Measurements from ENCODE around the gene NNT. TPM values are rescaled to one million over a fixed set of nuclear protein-coding genes. Genes with fewer than 3 reads are reported as not detected.

The NNT gene
- total and polyA plus RNA-seq, 2 of the 13 experiments (the other 11 are each of a cell fraction or from before 2014, with no cell fraction given) = 21.1 to 58.0 TPM

DNA sequence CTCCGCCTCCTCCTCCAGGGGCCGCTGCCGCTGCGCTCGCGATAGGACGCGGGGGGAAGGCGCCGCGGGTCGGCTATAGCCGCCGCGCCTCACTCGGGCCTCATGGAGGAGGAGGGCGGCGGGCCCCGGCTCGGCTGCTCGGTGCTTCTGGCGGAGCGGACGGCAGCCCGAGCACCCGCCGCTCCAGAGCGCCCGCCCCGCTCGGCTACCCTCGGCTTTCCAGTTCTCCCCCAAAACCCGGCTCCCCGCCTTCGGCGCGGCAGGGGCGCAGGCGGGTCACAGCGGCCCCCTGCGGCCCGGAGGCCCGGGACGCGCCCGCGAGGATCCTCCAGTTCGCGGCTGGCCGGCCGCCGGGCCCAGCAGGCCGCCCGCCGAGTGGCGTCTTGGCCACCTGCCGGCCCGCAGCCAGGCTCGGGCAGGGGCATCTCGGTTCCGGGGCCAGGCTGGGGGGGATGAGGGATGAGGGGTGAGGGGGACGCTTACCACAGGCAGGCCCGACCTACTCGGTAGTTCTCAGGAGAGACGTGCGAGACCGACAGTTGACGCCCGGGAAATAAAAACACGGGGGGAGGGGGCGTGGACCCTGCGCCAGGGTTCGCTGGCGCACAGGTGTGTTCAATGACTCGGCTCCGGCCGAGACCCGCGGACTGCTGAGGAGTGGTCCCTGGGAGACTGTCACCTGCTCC lies 46.0 kb upstream of the NNT start, which contains the start of gene PAIP1 (continued):
- TF ChIP-seq, protein P1, sequence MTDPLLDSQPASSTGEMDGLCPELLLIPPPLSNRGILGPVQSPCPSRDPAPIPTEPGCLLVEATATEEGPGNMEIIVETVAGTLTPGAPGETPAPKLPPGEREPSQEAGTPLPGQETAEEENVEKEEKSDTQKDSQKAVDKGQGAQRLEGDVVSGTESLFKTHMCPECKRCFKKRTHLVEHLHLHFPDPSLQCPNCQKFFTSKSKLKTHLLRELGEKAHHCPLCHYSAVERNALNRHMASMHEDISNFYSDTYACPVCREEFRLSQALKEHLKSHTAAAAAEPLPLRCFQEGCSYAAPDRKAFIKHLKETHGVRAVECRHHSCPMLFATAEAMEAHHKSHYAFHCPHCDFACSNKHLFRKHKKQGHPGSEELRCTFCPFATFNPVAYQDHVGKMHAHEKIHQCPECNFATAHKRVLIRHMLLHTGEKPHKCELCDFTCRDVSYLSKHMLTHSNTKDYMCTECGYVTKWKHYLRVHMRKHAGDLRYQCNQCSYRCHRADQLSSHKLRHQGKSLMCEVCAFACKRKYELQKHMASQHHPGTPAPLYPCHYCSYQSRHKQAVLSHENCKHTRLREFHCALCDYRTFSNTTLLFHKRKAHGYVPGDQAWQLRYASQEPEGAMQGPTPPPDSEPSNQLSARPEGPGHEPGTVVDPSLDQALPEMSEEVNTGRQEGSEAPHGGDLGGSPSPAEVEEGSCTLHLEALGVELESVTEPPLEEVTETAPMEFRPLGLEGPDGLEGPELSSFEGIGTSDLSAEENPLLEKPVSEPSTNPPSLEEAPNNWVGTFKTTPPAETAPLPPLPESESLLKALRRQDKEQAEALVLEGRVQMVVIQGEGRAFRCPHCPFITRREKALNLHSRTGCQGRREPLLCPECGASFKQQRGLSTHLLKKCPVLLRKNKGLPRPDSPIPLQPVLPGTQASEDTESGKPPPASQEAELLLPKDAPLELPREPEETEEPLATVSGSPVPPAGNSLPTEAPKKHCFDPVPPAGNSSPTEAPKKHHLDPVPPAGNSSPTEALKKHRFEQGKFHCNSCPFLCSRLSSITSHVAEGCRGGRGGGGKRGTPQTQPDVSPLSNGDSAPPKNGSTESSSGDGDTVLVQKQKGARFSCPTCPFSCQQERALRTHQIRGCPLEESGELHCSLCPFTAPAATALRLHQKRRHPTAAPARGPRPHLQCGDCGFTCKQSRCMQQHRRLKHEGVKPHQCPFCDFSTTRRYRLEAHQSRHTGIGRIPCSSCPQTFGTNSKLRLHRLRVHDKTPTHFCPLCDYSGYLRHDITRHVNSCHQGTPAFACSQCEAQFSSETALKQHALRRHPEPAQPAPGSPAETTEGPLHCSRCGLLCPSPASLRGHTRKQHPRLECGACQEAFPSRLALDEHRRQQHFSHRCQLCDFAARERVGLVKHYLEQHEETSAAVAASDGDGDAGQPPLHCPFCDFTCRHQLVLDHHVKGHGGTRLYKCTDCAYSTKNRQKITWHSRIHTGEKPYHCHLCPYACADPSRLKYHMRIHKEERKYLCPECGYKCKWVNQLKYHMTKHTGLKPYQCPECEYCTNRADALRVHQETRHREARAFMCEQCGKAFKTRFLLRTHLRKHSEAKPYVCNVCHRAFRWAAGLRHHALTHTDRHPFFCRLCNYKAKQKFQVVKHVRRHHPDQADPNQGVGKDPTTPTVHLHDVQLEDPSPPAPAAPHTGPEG (CRISPR knock-in tag; IDR thresholded peaks at IDR 0.05) = peak; percentile 47; the same call in 1 of the 2 replicates
- TF ChIP-seq SKI (IDR thresholded peaks at IDR 0.05; ENCODE audit: partially characterized antibody) (no peak), ZNF777 (CRISPR knock-in tag; IDR thresholded peaks at IDR 0.05) (peak; percentile 91), GATAD1 (CRISPR knock-in tag; IDR thresholded peaks at IDR 0.05) (peak; percentile 58), ESRRA (CRISPR knock-in tag; IDR thresholded peaks at IDR 0.05; ENCODE audit: low read depth) (no peak), SETDB1 (CRISPR knock-in tag; IDR thresholded peaks at IDR 0.05; ENCODE audit: borderline replicate concordance) (no peak), PCBP1 (IDR thresholded peaks at IDR 0.05; ENCODE audit: borderline replicate concordance, low read depth, low read length) (no peak), SP2 (CRISPR knock-in tag; IDR thresholded peaks at IDR 0.05) (no peak), MED1 (CRISPR knock-in tag; IDR thresholded peaks at IDR 0.05) (peak; percentile 18; the same call in 1 of the 2 replicates), XRCC5 (optimal IDR thresholded peaks at IDR 0.05; ENCODE audit: low read length) (peak; percentile 56)
- TF ChIP-seq, protein P2, sequence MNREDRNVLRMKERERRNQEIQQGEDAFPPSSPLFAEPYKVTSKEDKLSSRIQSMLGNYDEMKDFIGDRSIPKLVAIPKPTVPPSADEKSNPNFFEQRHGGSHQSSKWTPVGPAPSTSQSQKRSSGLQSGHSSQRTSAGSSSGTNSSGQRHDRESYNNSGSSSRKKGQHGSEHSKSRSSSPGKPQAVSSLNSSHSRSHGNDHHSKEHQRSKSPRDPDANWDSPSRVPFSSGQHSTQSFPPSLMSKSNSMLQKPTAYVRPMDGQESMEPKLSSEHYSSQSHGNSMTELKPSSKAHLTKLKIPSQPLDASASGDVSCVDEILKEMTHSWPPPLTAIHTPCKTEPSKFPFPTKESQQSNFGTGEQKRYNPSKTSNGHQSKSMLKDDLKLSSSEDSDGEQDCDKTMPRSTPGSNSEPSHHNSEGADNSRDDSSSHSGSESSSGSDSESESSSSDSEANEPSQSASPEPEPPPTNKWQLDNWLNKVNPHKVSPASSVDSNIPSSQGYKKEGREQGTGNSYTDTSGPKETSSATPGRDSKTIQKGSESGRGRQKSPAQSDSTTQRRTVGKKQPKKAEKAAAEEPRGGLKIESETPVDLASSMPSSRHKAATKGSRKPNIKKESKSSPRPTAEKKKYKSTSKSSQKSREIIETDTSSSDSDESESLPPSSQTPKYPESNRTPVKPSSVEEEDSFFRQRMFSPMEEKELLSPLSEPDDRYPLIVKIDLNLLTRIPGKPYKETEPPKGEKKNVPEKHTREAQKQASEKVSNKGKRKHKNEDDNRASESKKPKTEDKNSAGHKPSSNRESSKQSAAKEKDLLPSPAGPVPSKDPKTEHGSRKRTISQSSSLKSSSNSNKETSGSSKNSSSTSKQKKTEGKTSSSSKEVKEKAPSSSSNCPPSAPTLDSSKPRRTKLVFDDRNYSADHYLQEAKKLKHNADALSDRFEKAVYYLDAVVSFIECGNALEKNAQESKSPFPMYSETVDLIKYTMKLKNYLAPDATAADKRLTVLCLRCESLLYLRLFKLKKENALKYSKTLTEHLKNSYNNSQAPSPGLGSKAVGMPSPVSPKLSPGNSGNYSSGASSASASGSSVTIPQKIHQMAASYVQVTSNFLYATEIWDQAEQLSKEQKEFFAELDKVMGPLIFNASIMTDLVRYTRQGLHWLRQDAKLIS (CRISPR knock-in tag; IDR thresholded peaks at IDR 0.05) = no peak
- TF ChIP-seq, protein P3, sequence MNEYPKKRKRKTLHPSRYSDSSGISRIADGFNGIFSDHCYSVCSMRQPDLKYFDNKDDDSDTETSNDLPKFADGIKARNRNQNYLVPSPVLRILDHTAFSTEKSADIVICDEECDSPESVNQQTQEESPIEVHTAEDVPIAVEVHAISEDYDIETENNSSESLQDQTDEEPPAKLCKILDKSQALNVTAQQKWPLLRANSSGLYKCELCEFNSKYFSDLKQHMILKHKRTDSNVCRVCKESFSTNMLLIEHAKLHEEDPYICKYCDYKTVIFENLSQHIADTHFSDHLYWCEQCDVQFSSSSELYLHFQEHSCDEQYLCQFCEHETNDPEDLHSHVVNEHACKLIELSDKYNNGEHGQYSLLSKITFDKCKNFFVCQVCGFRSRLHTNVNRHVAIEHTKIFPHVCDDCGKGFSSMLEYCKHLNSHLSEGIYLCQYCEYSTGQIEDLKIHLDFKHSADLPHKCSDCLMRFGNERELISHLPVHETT (CRISPR knock-in tag; conservative IDR thresholded peaks at IDR 0.05) = 0 out of 2 replicates have a peak, but pooled peaks have one; percentile 21
- TF ChIP-seq, protein P4, sequence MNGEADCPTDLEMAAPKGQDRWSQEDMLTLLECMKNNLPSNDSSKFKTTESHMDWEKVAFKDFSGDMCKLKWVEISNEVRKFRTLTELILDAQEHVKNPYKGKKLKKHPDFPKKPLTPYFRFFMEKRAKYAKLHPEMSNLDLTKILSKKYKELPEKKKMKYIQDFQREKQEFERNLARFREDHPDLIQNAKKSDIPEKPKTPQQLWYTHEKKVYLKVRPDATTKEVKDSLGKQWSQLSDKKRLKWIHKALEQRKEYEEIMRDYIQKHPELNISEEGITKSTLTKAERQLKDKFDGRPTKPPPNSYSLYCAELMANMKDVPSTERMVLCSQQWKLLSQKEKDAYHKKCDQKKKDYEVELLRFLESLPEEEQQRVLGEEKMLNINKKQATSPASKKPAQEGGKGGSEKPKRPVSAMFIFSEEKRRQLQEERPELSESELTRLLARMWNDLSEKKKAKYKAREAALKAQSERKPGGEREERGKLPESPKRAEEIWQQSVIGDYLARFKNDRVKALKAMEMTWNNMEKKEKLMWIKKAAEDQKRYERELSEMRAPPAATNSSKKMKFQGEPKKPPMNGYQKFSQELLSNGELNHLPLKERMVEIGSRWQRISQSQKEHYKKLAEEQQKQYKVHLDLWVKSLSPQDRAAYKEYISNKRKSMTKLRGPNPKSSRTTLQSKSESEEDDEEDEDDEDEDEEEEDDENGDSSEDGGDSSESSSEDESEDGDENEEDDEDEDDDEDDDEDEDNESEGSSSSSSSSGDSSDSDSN (CRISPR knock-in tag; IDR thresholded peaks at IDR 0.05) = peak; percentile 91; the same call in 1 of the 2 replicates
- TF ChIP-seq, protein P5, sequence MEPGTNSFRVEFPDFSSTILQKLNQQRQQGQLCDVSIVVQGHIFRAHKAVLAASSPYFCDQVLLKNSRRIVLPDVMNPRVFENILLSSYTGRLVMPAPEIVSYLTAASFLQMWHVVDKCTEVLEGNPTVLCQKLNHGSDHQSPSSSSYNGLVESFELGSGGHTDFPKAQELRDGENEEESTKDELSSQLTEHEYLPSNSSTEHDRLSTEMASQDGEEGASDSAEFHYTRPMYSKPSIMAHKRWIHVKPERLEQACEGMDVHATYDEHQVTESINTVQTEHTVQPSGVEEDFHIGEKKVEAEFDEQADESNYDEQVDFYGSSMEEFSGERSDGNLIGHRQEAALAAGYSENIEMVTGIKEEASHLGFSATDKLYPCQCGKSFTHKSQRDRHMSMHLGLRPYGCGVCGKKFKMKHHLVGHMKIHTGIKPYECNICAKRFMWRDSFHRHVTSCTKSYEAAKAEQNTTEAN (CRISPR knock-in tag; conservative IDR thresholded peaks at IDR 0.05) = no peak

Data from HepG2 (cell line).